OCI-LY3 (cell line): Measurements from ENCODE around the gene SH3RF3.

ENCODE experiments used
- CTCF ChIP-seq: fragments of 200-600, 300-600 bp; sonication (generic); IDR thresholded peaks from 2 replicates; pipeline ENCODE4 v1.5.1; 2014; ENCODE audit warnings: antibody characterized with exemption, low read length, low read depth
- EZH2phosphoT487 ChIP-seq: fragments of 200-600 bp; shearing (Covaris generic); IDR thresholded peaks from 2 replicates; pipeline ENCODE4 v1.6.1; 2018; ENCODE audit warnings: antibody characterized with exemption, mixed run types, low read depth

GRCh38 chr2:109174214-109174613 lies 45.2 kb downstream of the SH3RF3 start:
- no peak for TF ChIP-seq CTCF
- no peak for TF ChIP-seq EZH2phosphoT487
